ENCODE results near the gene BCL2L13.

The BCL2L13 gene

GRCh38 chr22:17705546-17705945 lies 67.0 kb downstream of the BCL2L13 start:
- DNase-seq (ENCODE audit: insufficient read length, low spot score) (no peak), FAIRE-seq (no peak)
- TF ChIP-seq CTCF (IDR thresholded peaks at IDR 0.05; ENCODE audit: insufficient read depth, missing control alignments) = no peak

GRCh38 chr22:17705951-17706900 lies 67.7 kb downstream of the BCL2L13 start:
- DNase-seq (ENCODE audit: insufficient read length, low spot score) = no peak
- TF ChIP-seq CTCF (IDR thresholded peaks at IDR 0.05; ENCODE audit: insufficient read depth, missing control alignments) = no peak
- FAIRE-seq = no peak

GRCh38 chr22:17706947-17707346 lies 68.4 kb downstream of the BCL2L13 start:
- FAIRE-seq (no peak), DNase-seq (ENCODE audit: insufficient read length, low spot score) (no peak)
- no peak for TF ChIP-seq CTCF (IDR thresholded peaks at IDR 0.05; ENCODE audit: insufficient read depth, missing control alignments)

GRCh38 chr22:17707526-17707925 lies 69.0 kb downstream of the BCL2L13 start:
- DNase-seq (ENCODE audit: insufficient read length, low spot score) (no peak), FAIRE-seq (no peak)
- TF ChIP-seq CTCF (IDR thresholded peaks at IDR 0.05; ENCODE audit: insufficient read depth, missing control alignments) = no peak

- DNase-seq (ENCODE audit: insufficient read length, low spot score) (no peak), FAIRE-seq (no peak)
- no peak for TF ChIP-seq CTCF (IDR thresholded peaks at IDR 0.05; ENCODE audit: insufficient read depth, missing control alignments)
Measured at GRCh38 chr22:17710023-17710422, 71.5 kb downstream of the BCL2L13 start.

GRCh38 chr22:17712441-17712840 lies 73.9 kb downstream of the BCL2L13 start:
- FAIRE-seq (no peak), DNase-seq (ENCODE audit: insufficient read length, low spot score) (no peak)
- no peak for TF ChIP-seq CTCF (IDR thresholded peaks at IDR 0.05; ENCODE audit: insufficient read depth, missing control alignments)

GRCh38 chr22:17716529-17716928 lies 78.0 kb downstream of the BCL2L13 start:
- no peak for FAIRE-seq
- no peak for TF ChIP-seq CTCF (IDR thresholded peaks at IDR 0.05; ENCODE audit: insufficient read depth, missing control alignments)
- no peak for DNase-seq (ENCODE audit: insufficient read length, low spot score)
